CD4-positive, alpha-beta T cell treated with Interleukin-2 at 100 ng/mL for 4 hours (primary cell): ENCODE measurements around the gene NLK.
"Not testable (repeated sequence)": the region's sequence is repeated elsewhere in the genome, so short reads cannot be mapped to it uniquely, and the experiment has no call there.

Experiments used
- DNase-seq: peaks from one replicate; pipeline ENCODE4 v3.0.0-alpha.2; 2020; ENCODE audit warnings: low spot score

Gene NLK

DNA sequence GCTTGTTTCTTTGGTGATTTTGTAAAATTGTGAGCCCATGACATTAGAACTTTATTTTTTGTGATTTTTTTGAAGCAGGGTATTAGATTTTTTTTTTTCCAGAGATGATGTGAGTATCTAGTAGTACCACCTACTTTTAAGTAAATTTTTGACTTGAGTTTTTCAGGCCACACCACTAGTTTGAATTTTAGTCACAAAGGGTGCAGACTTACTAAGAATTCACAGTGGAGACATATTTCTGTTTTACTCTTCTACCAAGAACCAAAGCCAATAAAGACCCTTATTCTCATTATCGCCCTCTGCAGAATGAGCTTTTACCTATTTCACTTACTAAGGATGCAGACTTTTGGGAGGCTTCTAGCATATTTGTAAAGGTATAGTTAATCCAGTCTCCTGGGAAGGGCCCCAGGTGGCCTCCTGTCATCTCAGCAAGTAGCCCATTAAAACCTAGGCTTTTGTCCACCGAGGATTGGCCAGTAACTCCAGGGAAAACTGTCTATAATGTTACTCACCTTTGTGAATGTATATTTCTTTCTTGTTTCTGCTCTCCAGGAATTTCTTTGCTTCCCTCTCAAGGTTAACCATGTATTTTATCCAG, 30.6 kb downstream of the NLK start:
- no peak for DNase-seq

DNA sequence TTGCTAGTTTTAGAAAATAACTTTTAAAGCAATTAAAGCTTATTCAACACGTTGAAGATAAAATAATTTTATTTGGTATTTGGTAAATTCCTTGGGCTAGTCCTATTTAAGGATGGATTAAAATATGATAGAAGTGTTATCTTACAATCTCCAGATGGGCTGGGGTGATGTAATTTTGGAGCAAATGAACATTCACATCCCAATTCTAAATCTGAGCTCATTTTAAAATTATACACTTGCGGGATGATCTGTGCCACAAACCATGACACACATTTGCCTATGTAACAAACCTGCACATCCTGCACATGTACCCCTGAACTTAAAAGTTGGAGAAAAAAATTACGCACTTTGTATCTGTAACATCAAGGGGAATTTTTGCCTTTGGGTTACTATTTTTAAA, 31.5 kb downstream of the NLK start:
- no peak for DNase-seq

DNA sequence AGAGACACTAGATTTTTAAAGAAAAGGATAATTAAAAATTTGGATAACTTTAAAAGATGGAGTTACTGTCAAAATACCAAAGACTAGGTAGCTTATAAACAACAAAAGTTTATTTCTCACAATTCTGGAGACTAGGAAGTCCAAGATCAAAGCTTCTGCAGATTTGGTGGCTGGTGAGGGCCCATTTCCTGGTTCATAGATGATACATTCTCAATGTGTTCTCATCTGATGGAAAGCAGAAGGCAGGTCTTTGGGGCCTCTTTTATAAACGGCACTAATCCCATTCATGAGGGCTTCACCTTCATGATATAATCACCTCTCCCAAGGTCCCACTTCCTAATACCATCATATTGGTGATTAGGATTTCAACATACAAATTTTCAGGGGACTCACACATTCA, 33.7 kb downstream of the NLK start:
- peak; percentile 20 for DNase-seq

DNA sequence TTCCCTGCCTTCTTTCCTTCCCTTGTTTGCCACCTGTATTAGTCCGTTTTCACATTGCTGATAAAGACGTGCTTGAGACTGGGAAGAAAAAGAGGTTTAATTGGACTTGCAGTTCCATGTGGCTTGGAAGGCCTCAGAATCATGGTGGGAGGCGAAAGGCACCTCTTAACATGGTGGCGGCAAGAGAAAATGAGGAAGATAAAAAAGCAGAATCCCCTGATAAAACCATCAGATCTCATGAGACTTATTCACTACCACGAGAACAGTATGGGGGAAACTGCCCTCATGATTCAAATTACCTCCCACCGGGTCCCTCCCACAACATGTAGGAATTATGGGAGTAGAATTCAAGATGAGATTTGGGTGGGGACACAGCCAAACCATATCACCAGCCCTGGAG, 34.7 kb downstream of the NLK start:
- DNase-seq, result not testable (repeated sequence)

DNA sequence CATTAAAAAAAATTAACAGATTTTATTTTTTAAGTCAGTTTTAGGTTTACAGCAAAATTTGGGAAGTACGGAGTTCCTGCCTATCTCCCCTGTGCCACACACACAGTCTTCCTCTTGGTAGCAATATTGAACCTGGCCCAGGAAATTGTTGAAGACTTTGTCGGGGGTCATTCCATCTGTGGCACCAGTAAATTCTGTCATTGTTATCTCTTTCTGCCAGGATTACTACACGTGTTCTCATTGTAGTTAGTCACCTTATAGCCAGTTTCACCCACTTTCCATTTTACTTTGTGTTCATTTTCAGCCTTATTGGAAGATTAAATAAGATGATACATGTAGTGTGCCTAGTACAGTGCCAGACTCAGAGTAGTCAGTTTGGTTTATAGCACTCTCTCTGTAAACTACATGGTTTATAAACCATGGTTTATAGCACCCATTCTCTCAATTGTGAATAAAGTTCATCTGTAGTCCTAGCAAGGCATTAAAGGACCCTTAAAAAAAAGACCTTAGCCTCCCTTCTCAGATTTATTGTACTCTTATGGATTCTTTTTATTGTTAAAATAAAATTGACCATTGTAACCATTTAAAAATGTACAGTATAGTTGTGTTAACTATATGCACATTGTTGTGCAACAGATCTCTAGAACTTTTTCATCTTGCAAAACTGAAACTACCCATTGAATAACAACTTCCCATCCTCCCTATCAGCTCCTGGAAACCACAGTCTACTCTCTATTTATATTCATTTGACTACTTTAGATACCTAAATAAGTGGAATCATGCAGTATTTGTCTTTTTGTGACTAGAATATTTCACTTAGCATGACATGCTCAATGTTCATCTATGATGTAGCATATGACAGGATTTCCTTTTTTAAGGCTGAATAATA, 36.1 kb downstream of the NLK start:
- no peak for DNase-seq

DNA sequence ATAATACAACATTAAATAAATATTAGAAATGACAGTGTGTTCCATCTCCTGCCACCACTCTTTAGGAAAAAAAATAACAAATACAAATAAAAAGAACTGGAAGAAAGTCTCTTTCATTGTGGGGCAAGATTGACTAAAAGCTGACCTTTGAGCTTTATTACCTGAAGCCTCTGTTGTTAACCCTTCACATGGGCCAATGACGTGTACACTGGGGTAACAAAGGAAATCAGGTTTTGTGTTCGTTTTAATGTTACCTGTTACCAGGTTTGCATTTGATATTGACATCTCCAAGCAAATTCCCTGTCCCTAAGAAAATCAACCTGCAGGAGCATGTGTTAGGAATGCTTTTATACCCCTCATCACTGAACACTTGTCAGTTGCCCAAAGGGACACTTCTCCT, 39.0 kb downstream of the NLK start:
- DNase-seq, result no peak

DNA sequence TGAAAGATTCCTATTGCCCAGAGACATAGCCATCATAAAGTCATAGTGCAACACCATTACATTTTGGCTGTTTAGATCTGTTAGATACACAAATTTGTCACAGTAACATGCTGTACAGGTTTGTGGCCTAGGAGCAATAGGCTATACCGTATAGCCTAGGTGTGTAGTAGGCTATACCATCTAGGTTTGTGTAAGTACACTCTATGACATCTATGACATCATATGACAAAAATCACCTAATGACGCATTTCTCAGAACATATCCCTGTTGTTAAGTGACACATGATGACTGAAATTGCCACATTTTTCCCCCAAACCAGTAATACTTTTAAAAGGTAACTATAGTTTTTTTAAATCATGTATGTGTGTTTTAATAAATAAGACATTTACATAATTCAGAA, 43.3 kb downstream of the NLK start:
- DNase-seq, result no peak

DNA sequence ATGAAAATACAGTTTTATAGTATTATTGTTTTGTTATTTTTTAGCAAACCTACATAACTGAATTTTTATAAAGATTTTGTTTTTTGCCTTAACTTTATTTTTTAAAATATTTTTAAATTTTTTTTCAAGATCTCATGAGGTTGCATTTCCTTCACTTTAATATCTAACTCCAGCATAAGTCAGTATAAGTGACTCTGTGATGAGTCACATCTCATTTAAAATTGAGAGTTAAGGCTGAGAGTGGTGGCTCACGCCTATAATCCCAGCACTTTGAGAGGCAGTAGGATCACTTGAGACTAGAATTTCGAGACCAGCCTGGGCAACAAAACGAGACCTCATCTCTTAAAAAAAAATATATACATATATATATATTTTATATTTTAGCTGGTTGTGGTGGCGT, 44.0 kb downstream of the NLK start:
- no peak for DNase-seq

DNA sequence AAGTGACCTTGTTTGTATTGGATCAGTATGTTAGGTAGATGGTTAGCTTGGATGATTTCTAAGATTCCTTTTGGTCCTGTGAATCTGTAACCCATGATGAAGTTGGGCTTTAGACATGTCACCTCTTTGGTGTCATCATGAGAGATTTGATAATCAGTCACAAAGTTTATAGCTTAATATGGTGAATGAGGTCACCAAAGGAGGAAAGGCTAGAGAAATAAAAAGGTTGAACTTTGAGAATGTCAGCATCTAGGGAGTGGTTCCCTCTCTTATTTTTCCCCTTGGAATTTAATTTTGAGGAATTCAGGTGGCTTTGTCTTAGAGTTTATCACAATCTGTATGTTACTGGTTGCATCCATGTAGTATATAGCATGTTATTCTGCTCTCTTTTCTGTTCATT, 45.3 kb downstream of the NLK start:
- no peak for DNase-seq

DNA sequence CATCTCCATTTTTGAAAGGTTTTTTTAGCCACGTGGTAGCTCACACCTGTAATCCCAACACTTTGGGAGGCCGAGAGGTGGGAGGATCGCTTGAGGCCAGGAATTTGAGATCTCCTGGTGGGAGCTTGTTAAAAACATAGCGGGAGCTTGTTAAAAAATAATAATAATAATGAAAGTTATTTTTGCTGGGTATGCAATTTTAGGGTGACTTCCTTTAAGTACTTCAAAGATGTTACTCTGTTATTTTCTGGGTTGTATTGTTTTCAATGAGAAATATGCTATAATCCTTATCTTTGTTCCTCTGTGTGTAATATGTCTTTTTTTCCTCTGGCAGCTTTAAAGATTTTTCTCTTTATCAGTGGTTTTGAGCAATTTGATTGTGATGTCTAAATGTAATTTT, 48.1 kb downstream of the NLK start:
- DNase-seq, result no peak

DNA sequence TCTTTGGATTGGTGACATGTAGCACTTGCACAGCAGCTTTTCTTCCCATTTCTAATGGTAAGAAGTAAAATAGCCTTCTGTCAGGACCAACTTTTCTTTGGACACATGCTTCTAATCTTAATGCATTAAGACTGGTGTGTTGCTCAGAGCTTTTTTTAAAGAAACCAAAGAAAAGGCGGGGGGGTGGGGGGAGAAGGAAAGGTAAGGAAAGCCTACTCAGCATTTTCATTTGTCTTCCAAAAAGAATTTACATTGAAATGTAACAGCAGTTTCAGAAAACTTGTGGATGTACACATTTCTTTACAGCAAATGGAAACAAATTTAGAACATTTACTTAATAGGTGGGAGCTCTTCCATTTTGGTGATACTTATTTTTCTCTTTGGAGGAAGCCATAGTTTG, 49.6 kb downstream of the NLK start:
- no peak for DNase-seq

DNA sequence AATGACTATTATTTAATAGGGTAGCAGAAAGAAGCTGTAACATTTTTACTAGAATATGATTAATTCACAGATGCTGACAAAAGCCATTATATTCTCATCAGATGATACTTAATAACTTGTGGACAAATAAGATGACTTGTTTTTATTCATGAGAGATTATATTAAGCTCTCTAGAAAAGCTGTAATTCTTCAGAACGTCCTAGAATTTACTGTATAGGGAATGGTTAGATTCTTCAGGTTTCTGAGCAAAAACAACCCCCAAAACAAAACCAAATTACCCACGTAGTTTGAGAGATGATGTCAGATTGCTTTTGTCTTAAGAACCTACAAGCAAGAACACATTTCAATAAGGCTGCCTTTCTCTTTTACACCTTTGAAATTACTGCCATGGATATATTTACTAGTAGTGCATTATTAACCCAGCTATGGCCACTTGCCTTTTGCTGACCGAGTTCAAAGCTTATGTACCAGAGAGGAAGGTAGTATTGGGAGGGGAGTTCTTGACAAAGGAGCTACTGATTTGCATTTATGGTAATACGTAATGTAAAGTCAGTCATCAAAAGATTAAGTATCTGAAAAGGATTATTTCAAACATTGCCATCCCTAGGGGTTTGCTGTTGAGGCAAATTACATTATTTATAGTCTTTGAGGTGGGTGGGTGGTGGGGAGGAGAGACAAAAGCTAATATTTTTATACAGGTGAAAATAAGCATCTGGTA, 51.7 kb downstream of the NLK start:
- DNase-seq, result no peak

DNA sequence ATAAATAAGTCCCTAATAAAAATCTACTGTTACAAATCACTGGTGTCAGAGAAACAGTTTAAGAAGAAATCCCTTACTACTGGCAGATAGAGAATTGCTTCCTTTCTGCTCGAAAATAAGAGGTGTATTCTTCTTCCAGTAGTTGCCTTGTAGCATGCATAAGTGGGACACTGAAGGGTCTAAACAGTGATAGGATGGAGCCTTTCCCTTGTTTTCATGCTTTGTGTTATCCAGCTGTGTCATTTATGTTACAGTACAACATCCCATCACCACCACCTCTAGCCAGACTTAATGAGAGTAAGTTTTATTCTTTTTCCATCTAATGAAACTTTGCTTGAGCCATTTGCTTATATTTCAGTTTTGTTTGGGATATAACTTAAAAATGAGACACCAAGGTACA, 54.3 kb downstream of the NLK start:
- DNase-seq, result no peak

DNA sequence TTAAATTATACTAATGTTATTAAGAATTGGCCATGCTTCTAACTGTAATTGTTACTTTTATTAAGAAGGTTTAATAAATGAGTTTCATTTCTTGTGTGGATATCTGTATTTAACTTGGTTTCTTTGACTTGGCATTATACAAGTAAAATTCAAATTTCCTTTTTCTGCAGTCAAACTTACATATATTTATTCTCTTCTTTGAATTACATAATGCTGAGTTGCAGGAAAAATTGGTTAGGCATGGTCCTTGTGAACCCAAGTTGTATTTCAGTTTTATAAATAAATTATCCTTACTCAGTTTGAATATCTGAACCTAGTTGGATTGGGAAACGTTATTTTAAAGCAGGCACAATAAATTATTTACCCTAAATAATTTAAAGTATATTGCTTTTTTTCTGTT, 54.8 kb downstream of the NLK start:
- DNase-seq, result no peak

DNA sequence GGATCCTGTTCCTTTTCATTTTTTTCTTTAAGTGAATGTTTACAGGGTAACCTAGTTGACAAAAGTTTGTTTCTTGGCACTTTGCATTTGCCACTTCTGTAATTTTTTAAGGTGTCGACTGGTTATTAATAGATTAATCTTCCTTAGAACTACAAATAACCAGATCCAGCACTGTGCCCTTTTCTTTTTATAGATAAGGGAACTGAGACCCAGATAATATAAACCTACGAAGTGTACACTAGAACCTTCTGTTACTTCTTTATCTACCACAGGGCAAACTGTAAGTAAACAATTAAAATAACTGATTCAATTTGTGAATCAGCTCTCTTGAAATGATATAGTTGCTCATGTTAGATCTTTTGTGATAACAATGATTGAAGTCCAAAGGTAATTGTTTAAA, 55.4 kb downstream of the NLK start:
- no peak for DNase-seq

DNA sequence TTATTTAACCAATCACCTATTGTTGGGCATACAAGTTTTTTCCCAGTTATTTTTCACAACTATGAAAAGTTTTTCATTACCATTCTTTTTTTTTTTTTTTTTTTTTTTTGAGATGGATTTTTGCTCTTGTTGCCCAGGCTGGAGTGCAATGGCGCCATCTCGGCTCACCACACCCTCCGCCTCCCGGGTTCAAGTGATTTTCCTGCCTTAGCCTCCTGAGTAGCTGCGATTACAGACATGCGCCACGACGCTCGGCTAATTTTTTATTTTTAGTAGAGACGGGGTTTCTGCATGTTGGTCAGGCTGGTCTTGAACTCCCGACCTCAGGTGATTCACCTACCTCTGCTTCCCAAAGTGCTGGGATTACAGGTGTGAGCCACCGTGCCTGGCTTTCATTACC, 56.1 kb downstream of the NLK start:
- not testable (repeated sequence) for DNase-seq

DNA sequence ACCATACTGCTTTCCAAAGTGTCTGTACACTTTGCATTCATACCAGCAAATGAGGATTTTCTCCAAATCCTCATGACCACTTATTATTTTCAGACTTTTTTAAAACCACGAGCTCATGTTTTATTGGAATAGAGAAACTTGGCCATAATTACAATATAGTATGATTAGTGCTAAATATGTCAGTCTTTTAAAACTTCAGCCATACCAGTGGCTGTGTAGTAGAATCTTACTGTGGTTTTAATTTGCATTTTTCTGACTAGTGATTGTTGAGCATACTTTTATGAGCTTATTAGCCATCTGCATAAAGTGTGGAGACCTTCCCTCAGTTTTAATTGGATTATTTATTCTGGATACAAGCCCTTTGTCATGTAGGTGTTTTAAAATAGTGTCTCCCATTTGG, 57.8 kb downstream of the NLK start:
- DNase-seq, result no peak

DNA sequence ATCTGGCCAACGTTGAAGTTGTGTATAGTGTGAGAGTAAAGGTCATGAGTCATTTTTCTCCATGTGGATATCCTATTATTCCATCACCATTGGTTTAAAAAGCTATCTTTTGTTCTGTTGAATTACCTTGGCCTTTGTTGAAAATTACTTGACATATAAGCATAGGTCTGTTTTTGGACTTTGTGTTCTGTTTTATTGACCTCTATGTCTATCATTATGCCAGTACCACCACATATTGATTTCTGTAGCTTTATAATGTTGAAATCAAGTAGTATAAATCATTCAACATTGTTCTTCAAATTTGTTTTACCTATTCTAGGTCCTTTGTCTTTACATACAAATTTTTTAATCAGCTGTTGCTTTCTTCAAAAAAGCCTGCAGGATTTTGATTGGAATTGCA, 58.5 kb downstream of the NLK start:
- no peak for DNase-seq

DNA sequence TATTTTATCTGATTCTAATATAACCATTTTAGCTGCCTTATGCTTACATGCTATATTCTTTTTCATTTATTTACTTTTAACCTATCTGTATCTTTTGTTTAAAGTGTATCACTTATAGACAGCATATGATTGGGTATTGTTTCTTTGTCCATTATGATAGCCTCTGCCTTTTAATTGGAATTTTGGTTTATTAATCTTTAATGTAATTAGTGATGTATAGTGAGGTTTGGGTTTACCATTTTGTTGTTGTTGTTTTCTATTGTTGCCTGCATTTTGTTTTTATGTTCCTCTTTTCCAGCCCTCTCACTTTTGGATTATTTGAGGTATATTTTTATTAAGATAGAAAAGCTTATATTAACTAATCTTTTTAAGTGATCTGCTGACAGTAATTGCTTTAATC, 59.4 kb downstream of the NLK start:
- no peak for DNase-seq

DNA sequence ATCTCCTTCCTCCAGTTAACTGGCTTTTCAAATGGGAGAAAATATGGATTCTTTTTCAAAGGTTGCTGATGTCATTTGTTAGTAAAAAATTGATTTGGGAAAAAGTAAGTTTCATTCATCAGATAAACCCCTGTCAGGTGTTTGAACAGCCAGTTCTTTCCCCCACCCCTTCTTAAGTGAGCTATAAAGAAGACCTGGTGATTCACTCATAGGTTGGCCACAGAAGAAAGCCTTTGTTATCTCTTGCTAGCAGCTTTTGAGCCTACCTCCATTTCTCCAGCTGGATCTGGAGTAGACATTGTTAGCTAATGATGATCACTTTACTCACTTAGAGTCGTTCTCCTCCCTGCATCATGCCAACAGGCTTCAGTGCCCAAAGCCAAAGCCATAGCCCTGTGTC, 63.0 kb downstream of the NLK start:
- DNase-seq, result no peak

DNA sequence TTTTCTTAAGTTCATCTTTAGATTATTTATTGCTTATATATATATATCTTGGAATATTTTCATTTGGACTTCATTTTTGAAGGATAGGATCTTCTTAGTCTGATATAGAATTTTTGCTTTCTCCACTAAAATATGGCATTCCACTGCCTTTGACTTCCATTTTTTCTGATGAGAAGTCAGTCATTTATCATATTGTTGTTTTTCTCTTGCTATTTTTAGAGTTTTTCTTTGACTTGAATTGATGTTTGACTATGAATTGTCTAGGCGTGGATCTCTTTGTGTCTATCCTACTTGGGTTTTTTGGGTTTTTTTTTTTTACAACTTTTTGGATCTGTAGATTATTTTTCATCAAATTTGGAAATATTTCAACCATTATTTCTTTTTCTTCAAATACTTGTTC, 67.7 kb downstream of the NLK start:
- no peak for DNase-seq

DNA sequence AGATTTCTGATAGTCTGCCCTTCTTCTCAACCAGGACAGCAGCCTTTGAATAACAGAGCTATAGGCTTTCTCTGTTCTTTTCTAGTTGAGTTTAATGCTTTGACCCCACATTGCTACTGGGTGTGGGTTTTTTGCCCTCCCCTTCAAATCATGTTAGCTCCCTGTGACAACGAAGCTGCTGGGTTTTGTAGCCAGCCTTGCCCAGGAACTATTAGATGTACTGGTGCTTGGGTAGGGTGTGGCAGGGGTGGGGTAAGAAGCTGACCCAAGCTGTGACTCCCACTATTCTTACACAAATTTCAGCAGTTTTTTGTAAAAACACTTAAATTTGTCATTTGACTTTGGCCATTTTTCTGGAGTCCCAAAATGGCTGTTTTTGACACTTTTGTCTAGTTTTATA, 69.7 kb downstream of the NLK start:
- no peak for DNase-seq

DNA sequence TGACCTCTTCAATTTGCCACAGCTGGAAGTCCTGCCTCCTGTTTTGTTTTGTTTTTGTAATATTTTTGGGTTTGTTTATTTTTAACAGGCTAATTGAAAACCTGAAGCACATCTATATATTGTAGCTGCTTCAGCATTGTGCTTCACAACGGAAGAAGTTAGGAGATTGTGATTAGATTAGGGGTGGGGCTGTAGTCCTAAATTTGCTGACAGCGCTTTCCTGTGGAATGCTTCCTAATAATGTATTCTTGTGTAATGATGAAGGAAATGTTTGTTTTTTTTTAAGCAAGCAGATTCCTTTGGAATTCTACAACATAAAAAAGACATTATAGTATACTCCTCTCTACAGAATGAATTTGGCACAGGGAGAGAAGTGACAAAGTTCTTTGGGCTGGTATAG, 70.1 kb downstream of the NLK start:
- DNase-seq, result no peak
